Glutamatergic neuron (in vitro differentiated cells): ENCODE results near the gene ZG16. TPM values are rescaled to one million over a fixed set of nuclear protein-coding genes. Genes with fewer than 3 reads are reported as not detected.
"Not testable (repeated sequence)": the region's sequence is repeated elsewhere in the genome, so short reads cannot be mapped to it uniquely, and the experiment has no call there.

Source experiments
- DNase-seq: peaks from one replicate; pipeline ENCODE4 v3.0.0; 2022
- H3K27ac Mint-ChIP-seq: one replicate; pipeline ENCODE4 v1.8.0; 2020; ENCODE audit warnings: mild to moderate bottlenecking, mixed read lengths, inconsistent platforms; ENCODE audit not compliant: unreplicated experiment
- H3K27me3 Mint-ChIP-seq: one replicate; pipeline ENCODE4 v1.8.0; 2020; ENCODE audit warnings: mild to moderate bottlenecking, moderate library complexity, mixed read lengths, inconsistent platforms; ENCODE audit not compliant: unreplicated experiment
- H3K36me3 Mint-ChIP-seq: one replicate; pipeline ENCODE4 v1.8.0; 2020; ENCODE audit warnings: mild to moderate bottlenecking, mixed read lengths, inconsistent platforms; ENCODE audit not compliant: unreplicated experiment
- H3K4me1 Mint-ChIP-seq: one replicate; pipeline ENCODE4 v1.8.0; 2020; ENCODE audit warnings: mild to moderate bottlenecking, low read depth, mixed read lengths, inconsistent platforms; ENCODE audit not compliant: unreplicated experiment
- H3K4me3 Mint-ChIP-seq: one replicate; pipeline ENCODE4 v1.8.0; 2020; ENCODE audit warnings: mild to moderate bottlenecking, mixed read lengths, inconsistent platforms; ENCODE audit not compliant: unreplicated experiment
- H3K9me3 Mint-ChIP-seq: one replicate; pipeline ENCODE4 v1.8.0; 2020; ENCODE audit warnings: mild to moderate bottlenecking, moderate library complexity, mixed read lengths, inconsistent platforms; ENCODE audit not compliant: unreplicated experiment
- CTCF ChIP-seq: fragments of 200-600 bp; sonication (generic); IDR thresholded peaks from one replicate; pipeline ENCODE4 v1.5.0; 2021; ENCODE audit not compliant: partially characterized antibody, unreplicated experiment
- total RNA-seq: library from RNA; stranded (reverse); fragmentation: NEBNext Ultra II Directional; extraction: Animal tissue kit (Norgen Biotek cat#: 25700); gene quantifications from one replicate; pipeline ENCODE4 v1.2.1, GENCODE V29; 2021; ENCODE audit not compliant: unreplicated experiment

ZG16 gene
- total RNA-seq, 1 donor from 2014 or later: not detected

GRCh38 chr16:29784157-29784556 lies 6.1 kb downstream of the ZG16 start:
- H3K36me3 Mint-ChIP-seq: no peaks in the 10 kb centered on the region
- H3K27me3 Mint-ChIP-seq: peaks cover 4% of the 10 kb centered on the region
- H3K4me3 Mint-ChIP-seq: no peak overlapping the region

GRCh38 chr16:29784901-29785500 lies 6.9 kb downstream of the ZG16 start:
- H3K36me3 Mint-ChIP-seq: no peaks in the 10 kb centered on the region
- H3K4me3 Mint-ChIP-seq: peak overlapping the region; percentile 73
- TF ChIP-seq CTCF: peak; percentile 86
- peaks cover 6% of the 10 kb centered on the region for H3K27me3 Mint-ChIP-seq
- DNase-seq: peak; percentile 87
- H3K4me1 Mint-ChIP-seq: peaks cover 2% of the 10 kb centered on the region
- H3K9me3 Mint-ChIP-seq: peaks cover 1% of the 10 kb centered on the region
- H3K27ac Mint-ChIP-seq: no peak overlapping the region

More at GRCh38 chr16:29784157-29784556, 6.1 kb downstream of the ZG16 start:
- Mint-ChIP-seq H3K4me1 (peaks cover 2% of the 10 kb centered on the region), H3K27ac (no peak overlapping the region), H3K9me3 (peaks cover 1% of the 10 kb centered on the region)
- no peak for TF ChIP-seq CTCF
- no peak for DNase-seq

- DNase-seq, H3K27me3 Mint-ChIP-seq, H3K36me3 Mint-ChIP-seq, H3K9me3 Mint-ChIP-seq, H3K4me1 Mint-ChIP-seq, H3K4me3 Mint-ChIP-seq, H3K27ac Mint-ChIP-seq: not testable (repeated sequence)
Observed at GRCh38 chr16:29787155-29787554, 9.1 kb downstream of the ZG16 start.

- H3K27ac Mint-ChIP-seq: peak overlapping the region; percentile 96
- no peaks in the 10 kb centered on the region for H3K9me3 Mint-ChIP-seq
- H3K4me3 Mint-ChIP-seq: peak overlapping the region; percentile 92
- no peaks in the 10 kb centered on the region for H3K36me3 Mint-ChIP-seq
- DNase-seq: no peak
- TF ChIP-seq CTCF: no peak
- peaks cover 13% of the 10 kb centered on the region for H3K4me1 Mint-ChIP-seq
- H3K27me3 Mint-ChIP-seq: peaks cover 5% of the 10 kb centered on the region
Observed at GRCh38 chr16:29789775-29790182, 11.7 kb downstream of the ZG16 start.

- peaks cover 13% of the 10 kb centered on the region for H3K4me1 Mint-ChIP-seq
- peak within 1 kb of the TSS; percentile 96 for H3K27ac Mint-ChIP-seq
- H3K9me3 Mint-ChIP-seq: no peaks in the 10 kb centered on the region
- TF ChIP-seq CTCF: peak; percentile 75
- peak; percentile 99 for DNase-seq
- no peaks in the 10 kb centered on the region for H3K36me3 Mint-ChIP-seq
- peak within 1 kb of the TSS; percentile 92 for H3K4me3 Mint-ChIP-seq
- peaks cover 5% of the 10 kb centered on the region for H3K27me3 Mint-ChIP-seq
Observed at GRCh38 chr16:29790183-29790948, 12.3 kb downstream of the ZG16 start, which contains the start of gene KIF22. TSS of gene KIF22 (plus strand) at chr16:29790751. CDS start at chr16:29790760, 9 bp downstream.
